IPS-15b (cell line): ENCODE data around the gene PAXIP1.

Source experiments
- H3K27me3 ChIP-seq: one replicate; pipeline ENCODE4 v1.6.1; 2013; ENCODE audit warnings: low read length; ENCODE audit not compliant: control insufficient read depth, insufficient read depth
- H3K36me3 ChIP-seq: one replicate; pipeline ENCODE4 v1.6.1; 2013; ENCODE audit warnings: low read length; ENCODE audit not compliant: control insufficient read depth, insufficient read depth
- H3K4me1 ChIP-seq: one replicate; pipeline ENCODE4 v1.6.1; 2013; ENCODE audit warnings: mild to moderate bottlenecking, low read length; ENCODE audit not compliant: control insufficient read depth, insufficient read depth
- H3K4me3 ChIP-seq: one replicate; pipeline ENCODE4 v1.5.1; 2013; ENCODE audit warnings: low read depth, low read length
- H3K9ac ChIP-seq: one replicate; pipeline ENCODE4 v1.6.1; 2013; ENCODE audit warnings: low read depth, mild to moderate bottlenecking, low read length
- H3K9me3 ChIP-seq: one replicate; pipeline ENCODE4 v1.6.1; 2013; ENCODE audit warnings: mild to moderate bottlenecking, low read length; ENCODE audit not compliant: control insufficient read depth, insufficient read depth

Gene PAXIP1

DNA sequence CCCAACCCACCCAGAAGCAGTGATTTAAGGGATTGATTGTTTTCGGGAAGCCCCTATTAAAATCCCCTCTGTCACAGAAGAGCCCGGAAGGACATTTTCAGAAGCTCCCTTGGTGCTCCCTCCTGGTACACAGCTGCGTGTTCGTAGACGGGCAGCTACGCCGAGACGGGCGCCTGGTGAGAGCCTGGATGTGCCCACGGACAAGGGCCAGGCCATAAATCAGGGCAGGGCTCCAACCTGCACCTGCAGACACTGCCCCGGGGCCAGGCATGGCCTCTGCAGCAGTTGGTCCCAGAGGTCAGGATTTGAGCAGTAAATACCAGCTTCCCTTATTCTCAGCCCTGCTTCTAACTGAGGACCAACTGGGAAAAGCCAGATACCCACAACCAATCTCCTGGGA is 106.8 kb downstream of the PAXIP1 start:
- Histone ChIP-seq H3K36me3 (no peaks in the 10 kb centered on the region), H3K9me3 (no peaks in the 10 kb centered on the region), H3K27me3 (no peaks in the 10 kb centered on the region), H3K9ac (no peak overlapping the region), H3K4me1 (no peaks in the 10 kb centered on the region), H3K4me3 (no peak overlapping the region)
